ENCODE results near the gene TMEM86B. TPM values are rescaled to one million over a fixed set of nuclear protein-coding genes. Genes with fewer than 3 reads are reported as not detected.

Gene TMEM86B
- total RNA-seq, 1 experiment from 2014 or later = 21.2 TPM

DNA sequence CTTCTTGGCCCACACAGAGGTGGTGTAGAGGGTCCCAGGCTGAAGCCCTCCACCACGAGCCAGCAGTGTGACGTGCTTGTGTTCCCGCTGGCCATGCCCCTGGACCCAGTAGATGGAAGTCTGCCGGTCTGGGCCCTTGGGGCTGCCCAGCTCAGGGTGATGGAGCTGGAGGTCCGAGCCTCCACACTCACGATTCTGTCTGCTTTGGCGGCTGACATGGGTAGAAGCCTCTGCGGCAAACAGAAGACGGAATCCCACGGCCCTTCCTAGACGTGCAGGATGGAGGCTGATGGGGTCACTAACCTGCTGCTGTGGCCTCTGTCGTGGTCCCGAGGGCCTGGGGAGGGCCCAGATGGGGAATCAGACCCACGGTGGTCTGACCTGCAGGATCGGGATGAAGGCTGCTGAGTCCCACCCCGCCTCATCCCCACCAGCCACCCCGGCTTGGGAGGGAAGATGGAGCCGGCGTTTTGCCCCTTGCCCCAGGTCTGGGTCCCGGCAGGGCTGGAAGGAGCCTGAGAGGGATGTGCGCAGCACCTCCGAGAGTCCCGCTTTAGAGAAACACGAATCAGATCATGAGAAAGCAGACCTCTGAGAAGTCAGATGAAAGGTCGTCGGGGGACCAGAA is 4.4 kb downstream of the TMEM86B start:
- H3K27me3 Mint-ChIP-seq (ENCODE audit: insufficient read depth, unreplicated experiment) = no peaks in the 10 kb centered on the region
- DNase-seq = no peak

GRCh38 chr19:55223291-55224037 is 5.1 kb downstream of the TMEM86B start:
- Histone ChIP-seq H3K36me3 (ENCODE audit: control insufficient read depth, insufficient read depth, low read length) (peaks cover 2% of the 10 kb centered on the region), H3K4me3 (ENCODE audit: low read depth, low read length) (no peak overlapping the region), H3K27me3 (replicated peaks; ENCODE audit: control insufficient read depth, insufficient read depth, low read length) (no peaks in the 10 kb centered on the region), H3K9me3 (0 out of 2 replicates have a peak, but pooled peaks cover 4% of the 10 kb centered on the region), H3K4me1 (peaks cover 13% of the 10 kb centered on the region)
- no peak for TF ChIP-seq CTCF (IDR thresholded peaks at IDR 0.05; ENCODE audit: insufficient read depth in 1 of 2, low read depth in 1 of 2, low read length in 1 of 2, severe bottlenecking in 1 of 2, unreplicated experiment in 1 of 2)
- H3K36me3 Mint-ChIP-seq (ENCODE audit: insufficient read depth, unreplicated experiment) = peaks cover 75% of the 10 kb centered on the region
- ChIA-PET CTCF (no interaction called here), POLR2A (no interaction called here)
- BruUV-seq (replicated peaks) = no TSS peak
- H3K4me3 Mint-ChIP-seq (ENCODE audit: unreplicated experiment) = no peak overlapping the region
- H3K4me1 Mint-ChIP-seq (ENCODE audit: low read depth, unreplicated experiment) = peaks cover 21% of the 10 kb centered on the region
- no peaks in the 10 kb centered on the region for H3K27me3 Mint-ChIP-seq (ENCODE audit: insufficient read depth, unreplicated experiment)
- DNase-seq = no peak
- H3K27ac Mint-ChIP-seq (ENCODE audit: unreplicated experiment) = no peak overlapping the region
- H3K9me3 Mint-ChIP-seq (ENCODE audit: unreplicated experiment) = peaks cover 20% of the 10 kb centered on the region
- intact Hi-C loops (cut with micrococcal nuclease; ENCODE audit: unreplicated experiment) = no loop called here

More for the DNA sequence above, 4.4 kb downstream of the TMEM86B start:
- no peak overlapping the region for H3K4me3 Mint-ChIP-seq (ENCODE audit: unreplicated experiment)
- Histone ChIP-seq H3K36me3 (ENCODE audit: control insufficient read depth, insufficient read depth, low read length) (peaks cover 2% of the 10 kb centered on the region), H3K4me1 (peaks cover 20% of the 10 kb centered on the region), H3K9me3 (0 out of 2 replicates have a peak, but pooled peaks cover 4% of the 10 kb centered on the region), H3K27me3 (replicated peaks; ENCODE audit: control insufficient read depth, insufficient read depth, low read length) (no peaks in the 10 kb centered on the region), H3K4me3 (ENCODE audit: low read depth, low read length) (no peak overlapping the region)
- ChIA-PET POLR2A (no interaction called here), CTCF (no interaction called here)
- BruUV-seq (replicated peaks) = no TSS peak
- no peak overlapping the region for H3K27ac Mint-ChIP-seq (ENCODE audit: unreplicated experiment)
- no peak for TF ChIP-seq CTCF (IDR thresholded peaks at IDR 0.05; ENCODE audit: insufficient read depth in 1 of 2, low read depth in 1 of 2, low read length in 1 of 2, severe bottlenecking in 1 of 2, unreplicated experiment in 1 of 2)
- H3K4me1 Mint-ChIP-seq (ENCODE audit: low read depth, unreplicated experiment) = peaks cover 26% of the 10 kb centered on the region
- H3K36me3 Mint-ChIP-seq (ENCODE audit: insufficient read depth, unreplicated experiment) = peaks cover 79% of the 10 kb centered on the region
- peaks cover 20% of the 10 kb centered on the region for H3K9me3 Mint-ChIP-seq (ENCODE audit: unreplicated experiment)
- intact Hi-C loops (cut with micrococcal nuclease; ENCODE audit: unreplicated experiment) = no loop called here

GRCh38 chr19:55220525-55220924 is 8.0 kb downstream of the TMEM86B start:
- no peak overlapping the region for H3K27ac Mint-ChIP-seq (ENCODE audit: unreplicated experiment)
- H3K27me3 ChIP-seq (replicated peaks; ENCODE audit: control insufficient read depth, insufficient read depth, low read length) = no peaks in the 10 kb centered on the region
- intact Hi-C loops (cut with micrococcal nuclease; ENCODE audit: unreplicated experiment) = no loop called here
- no peak overlapping the region for H3K4me3 Mint-ChIP-seq (ENCODE audit: unreplicated experiment)
- DNase-seq = peak in 1 of 2 experiments; percentile 42
- 0 out of 2 replicates have a peak, but pooled peaks cover 6% of the 10 kb centered on the region for H3K4me1 ChIP-seq
- BruUV-seq (replicated peaks) = no TSS peak
- 0 out of 2 replicates have a peak, but pooled peaks cover 4% of the 10 kb centered on the region for H3K9me3 ChIP-seq
- no peaks in the 10 kb centered on the region for H3K27me3 Mint-ChIP-seq (ENCODE audit: insufficient read depth, unreplicated experiment)
- no peak overlapping the region for H3K4me3 ChIP-seq (ENCODE audit: low read depth, low read length)
- H3K36me3 ChIP-seq (ENCODE audit: control insufficient read depth, insufficient read depth, low read length) = no peaks in the 10 kb centered on the region; the same call in 1 of the 2 replicates
- TF ChIP-seq CTCF (IDR thresholded peaks at IDR 0.05; ENCODE audit: insufficient read depth in 1 of 2, low read depth in 1 of 2, low read length in 1 of 2, severe bottlenecking in 1 of 2, unreplicated experiment in 1 of 2) = no peak
- POLR2A ChIA-PET = no interaction called here
- H3K4me1 Mint-ChIP-seq (ENCODE audit: low read depth, unreplicated experiment) = peaks cover 4% of the 10 kb centered on the region
- CTCF ChIA-PET = no interaction called here
- H3K36me3 Mint-ChIP-seq (ENCODE audit: insufficient read depth, unreplicated experiment) = peaks cover 69% of the 10 kb centered on the region
- H3K9me3 Mint-ChIP-seq (ENCODE audit: unreplicated experiment) = peaks cover 28% of the 10 kb centered on the region

Measured in Caco-2 (cell line).